Adrenal gland (tissue), 5 donors: ENCODE data around the gene TPH2.

Experiments
- POLR2A ChIP-seq, 2 donors: fragments of 450-650 bp; IDR thresholded peaks; one replicate each; pipeline ENCODE4 v1.6.1; 2017; ENCODE audit warnings: antibody characterized with exemption in 2 of 2, mild to moderate bottlenecking in 2 of 2, moderate library complexity in 1 of 2
- TF ChIP-seq, protein P1 (sequence below), 6 experiments: fragments of 450-650 bp in 4 of 6; fragments of 200-600 bp in 2 of 6; sonication (generic) in 1 of 6; IDR thresholded peaks; 1 replicate in 5 of 6; 2 replicates in 1 of 6; pipeline versions ENCODE4 v1.5.1 to v1.8.0; 2016 to 2021; ENCODE audit warnings: antibody characterized with exemption in 6 of 6, mild to moderate bottlenecking in 2 of 6, moderate library complexity in 1 of 6
- donor health status: DM: no; HTN: no; CAD: no.

DNA sequence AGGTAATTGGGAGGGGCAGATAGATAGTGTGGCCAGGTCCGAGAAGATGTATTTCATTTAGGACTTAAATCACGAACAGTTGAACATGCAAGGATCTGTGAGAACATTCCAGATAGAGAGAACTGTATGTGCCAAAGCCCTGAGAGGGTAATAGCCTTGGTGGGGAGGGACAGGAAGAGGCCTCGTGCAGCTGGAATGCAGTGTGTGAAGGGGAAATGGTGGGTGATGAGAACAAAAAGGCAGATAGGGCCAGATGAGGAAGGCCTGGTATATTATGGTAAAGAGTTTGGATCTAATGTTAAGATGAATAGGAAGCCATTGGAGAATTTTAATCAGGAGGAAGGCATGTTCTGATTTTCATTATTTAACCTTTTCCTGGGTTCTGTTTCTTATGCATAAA lies 136.3 kb downstream of the TPH2 start:
- TF ChIP-seq, protein P1, sequence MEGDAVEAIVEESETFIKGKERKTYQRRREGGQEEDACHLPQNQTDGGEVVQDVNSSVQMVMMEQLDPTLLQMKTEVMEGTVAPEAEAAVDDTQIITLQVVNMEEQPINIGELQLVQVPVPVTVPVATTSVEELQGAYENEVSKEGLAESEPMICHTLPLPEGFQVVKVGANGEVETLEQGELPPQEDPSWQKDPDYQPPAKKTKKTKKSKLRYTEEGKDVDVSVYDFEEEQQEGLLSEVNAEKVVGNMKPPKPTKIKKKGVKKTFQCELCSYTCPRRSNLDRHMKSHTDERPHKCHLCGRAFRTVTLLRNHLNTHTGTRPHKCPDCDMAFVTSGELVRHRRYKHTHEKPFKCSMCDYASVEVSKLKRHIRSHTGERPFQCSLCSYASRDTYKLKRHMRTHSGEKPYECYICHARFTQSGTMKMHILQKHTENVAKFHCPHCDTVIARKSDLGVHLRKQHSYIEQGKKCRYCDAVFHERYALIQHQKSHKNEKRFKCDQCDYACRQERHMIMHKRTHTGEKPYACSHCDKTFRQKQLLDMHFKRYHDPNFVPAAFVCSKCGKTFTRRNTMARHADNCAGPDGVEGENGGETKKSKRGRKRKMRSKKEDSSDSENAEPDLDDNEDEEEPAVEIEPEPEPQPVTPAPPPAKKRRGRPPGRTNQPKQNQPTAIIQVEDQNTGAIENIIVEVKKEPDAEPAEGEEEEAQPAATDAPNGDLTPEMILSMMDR (IDR thresholded peaks at IDR 0.05): no peak
- TF ChIP-seq POLR2A (IDR thresholded peaks at IDR 0.05): no peak
